Endothelial cell of umbilical vein (primary cell): ENCODE results near the gene STYK1.

Experiments
- EZH2 ChIP-seq: IDR thresholded peaks from 2 replicates; pipeline ENCODE4 v1.6.1; 2012; ENCODE audit warnings: borderline replicate concordance, low read depth, mild to moderate bottlenecking, moderate library complexity, low read length, inconsistent platforms; ENCODE audit not compliant: severe bottlenecking
- FOS ChIP-seq: IDR thresholded peaks from 2 replicates; pipeline ENCODE4 v1.6.1; 2011; ENCODE audit warnings: mild to moderate bottlenecking, low read length, moderate library complexity, borderline replicate concordance; ENCODE audit not compliant: insufficient read depth
- JUN ChIP-seq: IDR thresholded peaks from 2 replicates; pipeline ENCODE4 v1.6.1; 2011; ENCODE audit warnings: borderline replicate concordance, low read depth; ENCODE audit not compliant: insufficient read length, insufficient read depth
- MYC ChIP-seq: IDR thresholded peaks from one replicate; pipeline ENCODE4 v1.6.1; 2011; ENCODE audit warnings: mild to moderate bottlenecking, low read depth, low read length
- POLR2A ChIP-seq: IDR thresholded peaks from 2 replicates; pipeline ENCODE4 v1.6.1; 2012; ENCODE audit warnings: low read depth, mild to moderate bottlenecking, control low read depth, low read length
- POLR2AphosphoS5 ChIP-seq: IDR thresholded peaks from 2 replicates; pipeline ENCODE4 v1.6.1; 2012; ENCODE audit warnings: low read depth, mild to moderate bottlenecking, control low read depth, low read length, moderate library complexity; ENCODE audit not compliant: insufficient read depth
- TF ChIP-seq, protein P1 (sequence below), 2 donors: IDR thresholded peaks; 1 replicate in 1 of 2; 2 replicates in 1 of 2; pipeline ENCODE4 v1.5.1; 2011; ENCODE audit warnings: low read length in 2 of 2, mild to moderate bottlenecking in 2 of 2, moderate library complexity in 2 of 2, control low read depth in 1 of 2, inconsistent platforms in 1 of 2, low read depth in 1 of 2; ENCODE audit not compliant: insufficient read depth in 1 of 2; ENCODE audit errors: extremely low read depth in 1 of 2
- TF ChIP-seq, protein P2 (sequence below): IDR thresholded peaks from 2 replicates; pipeline ENCODE4 v1.6.1; 2011; ENCODE audit not compliant: insufficient read depth, insufficient read length

- TF ChIP-seq EZH2 (no peak), POLR2AphosphoS5 (no peak), POLR2A (no peak), MYC (no peak), JUN (no peak), FOS (no peak)
- TF ChIP-seq, protein P1, sequence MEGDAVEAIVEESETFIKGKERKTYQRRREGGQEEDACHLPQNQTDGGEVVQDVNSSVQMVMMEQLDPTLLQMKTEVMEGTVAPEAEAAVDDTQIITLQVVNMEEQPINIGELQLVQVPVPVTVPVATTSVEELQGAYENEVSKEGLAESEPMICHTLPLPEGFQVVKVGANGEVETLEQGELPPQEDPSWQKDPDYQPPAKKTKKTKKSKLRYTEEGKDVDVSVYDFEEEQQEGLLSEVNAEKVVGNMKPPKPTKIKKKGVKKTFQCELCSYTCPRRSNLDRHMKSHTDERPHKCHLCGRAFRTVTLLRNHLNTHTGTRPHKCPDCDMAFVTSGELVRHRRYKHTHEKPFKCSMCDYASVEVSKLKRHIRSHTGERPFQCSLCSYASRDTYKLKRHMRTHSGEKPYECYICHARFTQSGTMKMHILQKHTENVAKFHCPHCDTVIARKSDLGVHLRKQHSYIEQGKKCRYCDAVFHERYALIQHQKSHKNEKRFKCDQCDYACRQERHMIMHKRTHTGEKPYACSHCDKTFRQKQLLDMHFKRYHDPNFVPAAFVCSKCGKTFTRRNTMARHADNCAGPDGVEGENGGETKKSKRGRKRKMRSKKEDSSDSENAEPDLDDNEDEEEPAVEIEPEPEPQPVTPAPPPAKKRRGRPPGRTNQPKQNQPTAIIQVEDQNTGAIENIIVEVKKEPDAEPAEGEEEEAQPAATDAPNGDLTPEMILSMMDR (IDR thresholded peaks at IDR 0.05; ENCODE audit: extremely low read depth in 1 of 2, insufficient read depth in 1 of 2, low read depth in 1 of 2, low read length in 2 of 2) = no peak
- TF ChIP-seq, protein P2, sequence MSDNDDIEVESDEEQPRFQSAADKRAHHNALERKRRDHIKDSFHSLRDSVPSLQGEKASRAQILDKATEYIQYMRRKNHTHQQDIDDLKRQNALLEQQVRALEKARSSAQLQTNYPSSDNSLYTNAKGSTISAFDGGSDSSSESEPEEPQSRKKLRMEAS = no peak
Measured at GRCh38 chr12:10697156-10697555, 23.3 kb upstream of the STYK1 start.
